Liver (tissue), 9 donors: ENCODE results near the gene SMAD1. TPM values are rescaled to one million over a fixed set of nuclear protein-coding genes. Genes with fewer than 3 reads are reported as not detected.

Experiments
- DNase-seq: peaks from one replicate; pipeline ENCODE4 v3.0.0-alpha.2; 2017; ENCODE audit warnings: low spot score
- H3K27ac ChIP-seq, 2 donors: one replicate each; pipeline ENCODE4 v1.7.0; 2013; ENCODE audit warnings: inconsistent platforms in 2 of 2, low read length in 2 of 2, control low read depth in 1 of 2, low read depth in 1 of 2, mild to moderate bottlenecking in 1 of 2
- H3K27me3 ChIP-seq, 4 donors: one replicate each; pipeline versions ENCODE4 v1.6.1 to v1.7.0; 2013; ENCODE audit warnings: low read length in 3 of 4, inconsistent platforms in 1 of 4, mild to moderate bottlenecking in 1 of 4, moderate library complexity in 1 of 4; ENCODE audit not compliant: control insufficient read depth in 4 of 4, insufficient read depth in 4 of 4
- H3K36me3 ChIP-seq, 4 donors: one replicate each; pipeline versions ENCODE4 v1.6.1 to v1.7.0; 2013; ENCODE audit warnings: low read length in 3 of 4, mild to moderate bottlenecking in 3 of 4, low read depth in 1 of 4, moderate library complexity in 1 of 4; ENCODE audit not compliant: control insufficient read depth in 4 of 4, insufficient read depth in 3 of 4
- H3K4me1 ChIP-seq, 4 donors: one replicate each; pipeline versions ENCODE4 v1.6.1 to v1.7.0; 2013; ENCODE audit warnings: low read length in 3 of 4, mild to moderate bottlenecking in 3 of 4, moderate library complexity in 1 of 4; ENCODE audit not compliant: control insufficient read depth in 4 of 4, insufficient read depth in 4 of 4
- H3K4me3 ChIP-seq, 3 donors: one replicate each; pipeline versions ENCODE4 v1.6.1 to v1.7.0; 2013; ENCODE audit warnings: low read length in 3 of 3, control low read depth in 1 of 3, low read depth in 1 of 3, mild to moderate bottlenecking in 1 of 3
- H3K9ac ChIP-seq, 2 donors: one replicate each; pipeline ENCODE4 v1.7.0; 2013; ENCODE audit warnings: low read length in 2 of 2, mild to moderate bottlenecking in 2 of 2, moderate library complexity in 2 of 2, control low read depth in 1 of 2, low read depth in 1 of 2
- H3K9me3 ChIP-seq, 4 donors: one replicate each; pipeline versions ENCODE4 v1.6.1 to v1.7.0; 2013; ENCODE audit warnings: low read length in 3 of 4; ENCODE audit not compliant: control insufficient read depth in 4 of 4
- CTCF ChIP-seq: fragments of 150-350 bp; IDR thresholded peaks from 2 replicates; pipeline ENCODE4 v1.5.1; 2017; ENCODE audit warnings: improper control_type of control experiment, low read depth, low read length; ENCODE audit not compliant: missing input control
- EGR1 ChIP-seq, 2 donors: IDR thresholded peaks; 2 replicates each; pipeline ENCODE4 v1.6.1; 2016 to 2018; ENCODE audit warnings: antibody characterized with exemption in 2 of 2, low read depth in 2 of 2
- FOXA1 ChIP-seq: IDR thresholded peaks from 2 replicates; pipeline ENCODE4 v1.6.1; 2016; ENCODE audit warnings: antibody characterized with exemption
- FOXA2 ChIP-seq: IDR thresholded peaks from 2 replicates; pipeline ENCODE4 v1.6.1; 2016; ENCODE audit warnings: antibody characterized with exemption
- HNF4A ChIP-seq, 2 donors: conservative IDR thresholded peaks; 2 replicates each; pipeline ENCODE4 v1.6.1; 2016; ENCODE audit warnings: antibody characterized with exemption in 2 of 2, mild to moderate bottlenecking in 2 of 2
- JUND ChIP-seq, 2 donors: IDR thresholded peaks; 2 replicates each; pipeline ENCODE4 v1.6.1; 2016; ENCODE audit warnings: antibody characterized with exemption in 2 of 2
- NR2F2 ChIP-seq: IDR thresholded peaks from 2 replicates; pipeline ENCODE4 v1.6.1; 2016; ENCODE audit warnings: antibody characterized with exemption
- RAD21 ChIP-seq, 2 donors: IDR thresholded peaks; 2 replicates each; pipeline ENCODE4 v1.6.1; 2016; ENCODE audit warnings: antibody characterized with exemption in 2 of 2, mild to moderate bottlenecking in 2 of 2
- REST ChIP-seq: IDR thresholded peaks from 2 replicates; pipeline ENCODE4 v1.6.1; 2016; ENCODE audit warnings: antibody characterized with exemption, mild to moderate bottlenecking
- SP1 ChIP-seq: IDR thresholded peaks from 2 replicates; pipeline ENCODE4 v1.6.1; 2018; ENCODE audit warnings: antibody characterized with exemption, mild to moderate bottlenecking
- TAF1 ChIP-seq: conservative IDR thresholded peaks from 2 replicates; pipeline ENCODE4 v1.6.1; 2016; ENCODE audit warnings: antibody characterized with exemption, mild to moderate bottlenecking
- YY1 ChIP-seq: IDR thresholded peaks from 2 replicates; pipeline ENCODE4 v1.6.1; 2016; ENCODE audit warnings: antibody characterized with exemption, mild to moderate bottlenecking
- ZBTB33 ChIP-seq: IDR thresholded peaks from 2 replicates; pipeline ENCODE4 v1.6.1; 2016; ENCODE audit warnings: antibody characterized with exemption
- WGBS: extraction: QIAGEN DNeasy Blood & Tissue Kit; methylation state at CpG from one replicate; pipeline ENCODE4 v1.1.7; 2013; 5-methylcytosine and 5-hydroxymethylcytosine counted together
- polyA plus RNA-seq, 2 donors: library from polyadenylated mRNA; stranded (reverse) in 1 of 2; unstranded in 1 of 2; fragments of 200-250 nt in 1 of 2; fragments of >200 nt in 1 of 2; fragmentation: Nextera tagmentation in 1 of 2; extraction: Ambion mirVana in 1 of 2; gene quantifications; one replicate each; pipeline versions ENCODE4 v1.2.1 to v1.2.3, GENCODE V29; 2013 to 2015
- total RNA-seq, 2 donors: library from RNA; depleted of rRNA; stranded (reverse); fragments of >200 nt; gene quantifications; one replicate each; pipeline ENCODE4 v1.2.3, GENCODE V29; 2014
- donor health status: healthy.
- donor health status: healthy.
- donor health status: healthy.
- donor health status: healthy.
- donor health status: healthy.

Gene SMAD1
- total and polyA plus RNA-seq, 4 donors = 6.3 to 43.8 (median 14.6) TPM

GRCh38 chr4:145507636-145508035 is 26.0 kb downstream of the SMAD1 start:
- peaks cover 7 to 45% (median 23%) of the 10 kb centered on the region in 4 donors for H3K4me1 ChIP-seq
- H3K27ac ChIP-seq = peak overlapping the region; percentile 21 to 36
- no peak for DNase-seq
- no peak overlapping the region for H3K4me3 ChIP-seq
- H3K9me3 ChIP-seq = peaks cover 0 to 8% (median 3%) of the 10 kb centered on the region in 4 donors
- 39% methylated on average over 1 of the region's 1 CpG for WGBS
- H3K9ac ChIP-seq = no peak overlapping the region
- H3K36me3 ChIP-seq = no peaks in the 10 kb centered on the region
- peak in 1 of 2 donors; percentile 44 for TF ChIP-seq HNF4A (conservative IDR thresholded peaks at IDR 0.05)
- TF ChIP-seq RAD21 (IDR thresholded peaks at IDR 0.05) = no peak
- TF ChIP-seq SP1 = no peak
- no peak for TF ChIP-seq CTCF
- no peak for TF ChIP-seq REST
- H3K27me3 ChIP-seq = no peaks in the 10 kb centered on the region

- Histone ChIP-seq H3K9me3 (peaks cover 0 to 8% (median 3%) of the 10 kb centered on the region in 4 donors), H3K4me3 (no peak overlapping the region), H3K4me1 (peaks cover 5 to 24% (median 21%) of the 10 kb centered on the region in 4 donors), H3K27ac (no peak overlapping the region), H3K36me3 (peaks cover 0 to 6% (median 1%) of the 10 kb centered on the region in 4 donors), H3K9ac (no peak overlapping the region), H3K27me3 (no peaks in the 10 kb centered on the region)
- no peak for DNase-seq
- TF ChIP-seq TAF1 (no peak), NR2F2 (no peak), HNF4A (conservative IDR thresholded peaks at IDR 0.05) (no peak), SP1 (no peak), CTCF (no peak), JUND (IDR thresholded peaks at IDR 0.05) (no peak), FOXA1 (no peak), EGR1 (IDR thresholded peaks at IDR 0.05; ENCODE audit: low read depth in 2 of 2) (no peak), YY1 (no peak), REST (no peak), FOXA2 (no peak), RAD21 (IDR thresholded peaks at IDR 0.05) (no peak), ZBTB33 (no peak)
- 88% methylated on average over 2 of the region's 2 CpGs for WGBS
Observed at GRCh38 chr4:145511913-145512522, 30.4 kb downstream of the SMAD1 start.
